GM21423 (cell line): ENCODE results near the gene MCFD2.
"Not testable (repeated sequence)": the region's sequence is repeated elsewhere in the genome, so short reads cannot be mapped to it uniquely, and the experiment has no call there.

ENCODE experiments used
- ATAC-seq: cut with Tn5 transposase; IDR thresholded peaks from one replicate; pipeline ENCODE4 v1.9.1; 2021; ENCODE audit warnings: mild to moderate bottlenecking, moderate library complexity; ENCODE audit not compliant: unreplicated experiment

Gene MCFD2

GRCh38 chr2:46875962-46876689 lies 39.5 kb downstream of the MCFD2 start:
- ATAC-seq: not testable (repeated sequence)

- no peak for ATAC-seq
Observed at GRCh38 chr2:46875226-46875899, 40.2 kb downstream of the MCFD2 start.

GRCh38 chr2:46874236-46874929 lies 41.2 kb downstream of the MCFD2 start:
- ATAC-seq: no peak

- ATAC-seq: no peak
Observed at GRCh38 chr2:46873604-46874068, 42.0 kb downstream of the MCFD2 start.

GRCh38 chr2:46872902-46873603 lies 42.6 kb downstream of the MCFD2 start:
- no peak for ATAC-seq

GRCh38 chr2:46871976-46872381 lies 43.6 kb downstream of the MCFD2 start:
- ATAC-seq: no peak

- ATAC-seq: no peak
Observed at GRCh38 chr2:46870051-46870839, 45.4 kb downstream of the MCFD2 start.

- no peak for ATAC-seq
Observed at GRCh38 chr2:46869621-46870020, 46.0 kb downstream of the MCFD2 start.

- ATAC-seq: no peak
Observed at GRCh38 chr2:46866770-46867246, 48.8 kb downstream of the MCFD2 start.

- no peak for ATAC-seq
Observed at GRCh38 chr2:46865181-46865970, 50.2 kb downstream of the MCFD2 start.

- ATAC-seq: no peak
Observed at GRCh38 chr2:46863882-46864281, 51.7 kb downstream of the MCFD2 start.

GRCh38 chr2:46862514-46862913 lies 53.1 kb downstream of the MCFD2 start:
- ATAC-seq: no peak

- no peak for ATAC-seq
Observed at GRCh38 chr2:46861916-46862315, 53.7 kb downstream of the MCFD2 start.

GRCh38 chr2:46859482-46859881 lies 56.1 kb downstream of the MCFD2 start:
- no peak for ATAC-seq

GRCh38 chr2:46858702-46859090 lies 56.9 kb downstream of the MCFD2 start:
- no peak for ATAC-seq

GRCh38 chr2:46857871-46858701 lies 57.5 kb downstream of the MCFD2 start:
- ATAC-seq: no peak

GRCh38 chr2:46856336-46856735 lies 59.3 kb downstream of the MCFD2 start:
- ATAC-seq: no peak

GRCh38 chr2:46855805-46856204 lies 59.8 kb downstream of the MCFD2 start:
- ATAC-seq: no peak

- ATAC-seq: no peak
Observed at GRCh38 chr2:46854260-46854659, 61.3 kb downstream of the MCFD2 start.
